GM18873 (cell line): Measurements from ENCODE around the gene B4GAT1.
"Not testable (repeated sequence)": the region's sequence is repeated elsewhere in the genome, so short reads cannot be mapped to it uniquely, and the experiment has no call there.

Experiments
- ATAC-seq: cut with Tn5 transposase; IDR thresholded peaks from one replicate; pipeline ENCODE4 v1.9.1; 2021; ENCODE audit warnings: mild to moderate bottlenecking, moderate library complexity, moderate number of reproducible peaks; ENCODE audit not compliant: unreplicated experiment, low FRiP score

Gene B4GAT1

DNA sequence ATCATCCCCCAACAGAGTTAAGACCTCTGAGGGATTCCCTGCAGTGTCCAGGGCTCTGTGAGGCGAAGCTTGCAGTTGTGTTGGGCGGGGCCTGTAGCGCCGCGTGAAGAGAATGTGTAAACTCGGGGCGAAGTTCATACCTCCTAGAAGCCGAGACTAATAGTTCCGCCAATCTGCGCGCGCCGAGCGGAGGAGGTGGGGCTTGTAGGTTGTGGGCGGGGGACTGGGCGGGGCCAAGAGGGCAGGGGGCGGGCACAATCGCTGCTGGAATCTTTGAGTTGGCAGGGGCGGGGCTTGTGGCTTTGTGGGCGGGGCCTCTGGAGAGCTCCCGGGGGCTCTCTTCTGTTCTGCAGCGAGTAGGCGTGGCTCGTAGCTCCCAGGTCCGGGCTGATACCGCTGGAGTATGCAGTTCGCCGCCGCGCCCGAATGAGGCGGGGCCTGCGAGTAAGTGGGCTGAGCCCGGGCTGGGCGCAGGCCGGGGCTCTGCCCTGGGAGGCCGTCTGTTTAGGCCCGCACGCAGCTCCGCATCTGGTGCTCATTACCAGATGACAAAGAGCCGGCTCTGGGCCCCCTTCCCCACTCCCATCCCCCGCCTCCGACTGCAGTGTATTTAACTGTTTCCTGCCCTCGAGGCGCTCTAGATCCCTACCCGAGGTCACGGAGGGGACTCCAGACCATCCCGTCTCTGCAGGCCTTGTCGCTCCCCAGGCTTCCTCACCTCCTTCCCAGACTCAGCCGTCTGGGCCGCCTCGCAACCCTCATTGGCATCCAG is 34.7 kb downstream of the B4GAT1 start:
- ATAC-seq = peak; percentile 36

- peak; percentile 64 for ATAC-seq
These were observed 35.4 kb downstream of the B4GAT1 start for GRCh38 chr11:66311965-66312548.

- ATAC-seq = no peak
These were observed 35.9 kb downstream of the B4GAT1 start for GRCh38 chr11:66311470-66311964.

DNA sequence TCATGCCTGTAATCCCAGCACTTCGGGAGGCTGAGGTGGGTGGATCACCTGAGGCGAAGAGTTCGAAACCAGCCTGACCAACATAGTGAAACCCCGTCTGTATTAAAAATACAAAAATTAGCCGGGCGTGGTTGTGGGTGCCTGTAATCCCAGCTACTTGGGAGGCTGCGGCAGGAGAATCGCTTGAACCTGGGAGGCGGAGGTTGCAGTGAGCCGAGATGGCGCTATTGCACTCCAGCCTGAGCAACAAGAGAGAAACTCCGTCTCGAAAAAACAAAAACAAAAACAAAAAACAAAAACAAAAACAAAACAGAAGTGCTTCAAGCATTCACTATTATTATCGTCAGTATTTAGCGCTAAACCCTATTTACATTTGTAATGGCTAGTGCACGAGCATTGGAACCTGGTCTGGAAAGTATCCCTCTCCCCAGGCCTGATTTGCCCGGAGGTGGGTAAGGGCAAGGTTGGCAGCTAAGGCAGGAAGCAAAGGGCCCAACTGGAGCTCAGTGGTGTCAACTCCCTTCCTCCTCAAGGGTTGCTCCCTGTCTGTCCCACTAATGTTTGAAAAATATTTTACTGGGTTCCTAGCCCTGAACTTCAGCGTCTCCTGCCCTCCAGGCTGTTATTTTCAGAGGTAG is 36.5 kb downstream of the B4GAT1 start:
- ATAC-seq = not testable (repeated sequence)

- no peak for ATAC-seq
These were observed 37.1 kb downstream of the B4GAT1 start for GRCh38 chr11:66310324-66310723.

DNA sequence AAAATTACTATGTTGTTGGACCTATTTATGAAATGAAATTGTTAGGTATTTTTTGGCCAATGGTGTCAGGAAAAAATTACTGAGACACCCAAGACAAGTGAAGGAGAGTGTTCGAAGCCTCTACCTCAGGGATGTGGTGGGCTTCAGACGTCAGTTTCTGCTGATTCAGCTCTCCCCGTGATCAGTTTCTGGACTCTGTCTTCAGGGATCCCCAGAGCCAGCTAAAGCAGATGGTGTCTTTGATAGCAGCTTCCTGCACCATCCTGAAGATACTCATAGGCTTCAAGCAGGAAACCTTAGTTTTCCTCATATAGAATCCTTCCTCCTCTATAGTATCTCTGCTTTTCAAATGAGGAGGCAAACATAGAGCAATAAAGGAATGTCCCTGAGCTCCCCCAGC is 38.0 kb downstream of the B4GAT1 start:
- no peak for ATAC-seq

DNA sequence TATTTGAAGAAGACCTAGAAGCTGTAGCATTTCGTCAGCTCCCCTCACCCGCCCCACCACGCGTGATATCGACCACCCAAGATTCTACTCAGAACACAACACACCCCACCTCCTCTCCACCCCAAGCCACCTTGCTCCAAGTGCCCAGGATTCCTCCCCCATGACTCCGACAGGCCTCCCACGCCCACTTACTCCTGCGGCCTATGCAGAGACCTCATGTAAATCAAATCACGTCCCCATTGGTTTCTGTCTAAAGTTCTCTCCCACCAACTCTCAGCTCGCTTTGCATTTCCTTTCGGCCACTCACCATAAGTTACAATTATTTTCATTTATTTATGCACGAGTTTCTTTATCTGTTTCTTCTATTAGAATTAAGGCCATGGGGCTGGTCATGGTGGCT is 44.8 kb downstream of the B4GAT1 start:
- no peak for ATAC-seq

DNA sequence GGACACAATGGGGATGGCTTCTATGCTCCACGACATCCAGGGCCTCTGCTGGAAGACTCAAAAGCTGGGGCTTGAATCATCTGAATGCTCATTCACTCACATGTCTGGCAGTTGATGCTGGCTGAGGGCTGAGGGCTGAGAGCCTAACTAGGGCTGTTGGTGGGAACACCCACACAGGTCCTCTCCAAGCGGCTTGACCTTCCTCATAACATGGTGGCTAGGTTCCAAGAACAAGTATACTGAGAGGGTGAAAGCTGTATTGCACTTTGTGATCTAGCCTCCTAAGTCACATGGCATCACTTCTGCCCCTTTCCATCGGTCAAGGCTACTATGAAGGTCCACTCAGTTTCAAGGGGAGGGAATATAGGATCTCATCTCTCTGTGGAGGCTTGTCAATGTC is 48.2 kb downstream of the B4GAT1 start:
- no peak for ATAC-seq

DNA sequence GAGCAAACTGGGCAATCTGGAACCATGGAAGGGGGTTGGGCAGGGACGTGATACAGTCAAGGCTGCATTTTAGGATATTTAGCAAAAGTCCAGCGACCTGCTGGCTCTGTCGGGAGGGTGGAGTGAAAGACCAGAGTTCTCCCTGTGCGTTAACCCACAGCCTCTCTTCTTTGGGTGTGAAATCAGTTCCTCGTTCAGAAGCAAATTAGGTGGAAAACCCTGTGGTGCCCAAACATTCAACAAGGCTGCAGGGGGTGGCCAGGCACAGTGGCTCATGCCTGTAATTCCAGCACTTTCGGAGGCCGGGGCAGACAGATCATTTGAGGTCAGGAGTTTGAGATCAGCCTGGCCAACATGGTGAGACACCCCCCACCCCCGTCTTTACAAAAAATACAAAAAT is 49.8 kb downstream of the B4GAT1 start:
- ATAC-seq = no peak
